ENCODE data around the gene STK17A.

GRCh38 chr7:43653891-43654504 is 71.1 kb downstream of the STK17A start:
- no peak for TF ChIP-seq CTCF (conservative IDR thresholded peaks at IDR 0.05; ENCODE audit: low read length)
- TF ChIP-seq EZH2phosphoT487 (IDR thresholded peaks at IDR 0.05; ENCODE audit: borderline replicate concordance): no peak
